IMR-90 (cell line): ENCODE measurements around the gene RAP2A. TPM values are rescaled to one million over a fixed set of nuclear protein-coding genes. Genes with fewer than 3 reads are reported as not detected.

ENCODE experiments used
- ATAC-seq: fragments of 200-7000 bp; cut with Tn5 transposase; 2 replicates; pipeline ENCODE4 v1.9.1; 2020; ENCODE audit warnings: low read depth, mild to moderate bottlenecking, moderate library complexity
- BruUV-seq: library from RNA; stranded (reverse); fragments of 400-500 nt; replicated peaks from 2 replicates; lab custom pipeline; 2021; lab: Mats Ljungman, UMichigan
- CTCF ChIA-PET: fragments of 300-600 bp; formaldehyde crosslinking; extraction: SDS; loops from one replicate; lab custom pipeline; 2021; ENCODE audit warnings: antibody characterized with exemption; lab: Yijun Ruan, JAX
- POLR2A ChIA-PET: fragments of 300-600 bp; sonication (Branson Sonifier 250); formaldehyde crosslinking; loops from one replicate; lab custom pipeline; 2022; ENCODE audit warnings: antibody characterized with exemption; ENCODE audit not compliant: unreplicated experiment; lab: Charles Lee
- DNase-seq: peaks from one replicate; pipeline ENCODE4 v3.0.0; 2013
- H2AFZ ChIP-seq: replicated peaks from 2 replicates; pipeline ENCODE3; 2013; ENCODE audit warnings: low read length, mild to moderate bottlenecking; ENCODE audit not compliant: poor library complexity
- H2AK5ac ChIP-seq: 2 replicates; pipeline ENCODE4 v1.6.1; 2013; ENCODE audit warnings: low read depth, low read length, inconsistent platforms
- H2AK9ac ChIP-seq: replicated peaks from 2 replicates; pipeline ENCODE3; 2013; ENCODE audit warnings: mild to moderate bottlenecking, low read depth, low read length, moderate library complexity; ENCODE audit not compliant: poor library complexity
- H2BK120ac ChIP-seq: 2 replicates; pipeline ENCODE4 v1.6.1; 2013; ENCODE audit warnings: low read depth, low read length, inconsistent platforms
- H2BK15ac ChIP-seq: 3 replicates; pipeline ENCODE4 v1.6.1; 2013; ENCODE audit warnings: low read depth, low read length, inconsistent platforms
- H2BK20ac ChIP-seq: 2 replicates; pipeline ENCODE4 v1.6.1; 2013; ENCODE audit warnings: low read depth, mild to moderate bottlenecking, inconsistent platforms, low read length, moderate library complexity
- H2BK5ac ChIP-seq: 2 replicates; pipeline ENCODE4 v1.6.1; 2013; ENCODE audit warnings: mild to moderate bottlenecking, low read depth, low read length, inconsistent platforms; ENCODE audit not compliant: poor library complexity, severe bottlenecking
- H3K14ac ChIP-seq: replicated peaks from 2 replicates; pipeline ENCODE4 v1.6.1; 2013; ENCODE audit warnings: low read depth, low read length, inconsistent platforms
- H3K18ac ChIP-seq: 2 replicates; pipeline ENCODE4 v1.6.1; 2013; ENCODE audit warnings: low read depth, low read length, control low read depth
- H3K23ac ChIP-seq: 2 replicates; pipeline ENCODE4 v1.6.1; 2013; ENCODE audit warnings: low read depth, low read length, inconsistent platforms
- H3K27ac ChIP-seq: 2 replicates; pipeline ENCODE4 v1.5.1; 2013; ENCODE audit warnings: mild to moderate bottlenecking, control low read depth, low read length; ENCODE audit not compliant: insufficient read depth
- H3K27me3 ChIP-seq: 2 replicates; pipeline ENCODE4 v1.6.1; 2013; ENCODE audit warnings: low read length; ENCODE audit not compliant: control insufficient read depth, insufficient read depth
- H3K36me3 ChIP-seq: 2 replicates; pipeline ENCODE4 v1.6.1; 2013; ENCODE audit warnings: low read length, mixed read lengths; ENCODE audit not compliant: control insufficient read depth, insufficient read depth
- H3K4ac ChIP-seq: 2 replicates; pipeline ENCODE4 v1.6.1; 2013; ENCODE audit warnings: low read depth, low read length, inconsistent platforms
- H3K4me1 ChIP-seq: 2 replicates; pipeline ENCODE4 v1.6.1; 2013; ENCODE audit warnings: low read length, mixed read lengths; ENCODE audit not compliant: control insufficient read depth, insufficient read depth
- H3K4me2 ChIP-seq: 2 replicates; pipeline ENCODE4 v1.6.1; 2013; ENCODE audit warnings: low read depth, mild to moderate bottlenecking, control low read depth, low read length, moderate library complexity
- H3K4me3 ChIP-seq: 2 replicates; pipeline ENCODE4 v1.5.1; 2013; ENCODE audit warnings: low read depth, mild to moderate bottlenecking, control low read depth, low read length, moderate library complexity; ENCODE audit not compliant: insufficient read depth
- H3K56ac ChIP-seq: 2 replicates; pipeline ENCODE4 v1.6.1; 2013; ENCODE audit warnings: low read length, inconsistent platforms; ENCODE audit not compliant: insufficient read depth; ENCODE audit errors: extremely low read depth
- H3K79me1 ChIP-seq, 2 experiments: 2 replicates each; pipeline ENCODE4 v1.6.1; 2013; ENCODE audit warnings: low read length in 2 of 2, inconsistent platforms in 1 of 2, low read depth in 1 of 2
- H3K9ac ChIP-seq: 2 replicates; pipeline ENCODE4 v1.6.1; 2013; ENCODE audit warnings: low read depth, low read length, control low read depth
- H3K9me1 ChIP-seq: 2 replicates; pipeline ENCODE4 v1.6.1; 2013; ENCODE audit warnings: low read length, inconsistent platforms; ENCODE audit not compliant: insufficient read depth
- H3K9me3 ChIP-seq: 2 replicates; pipeline ENCODE4 v1.6.1; 2013; ENCODE audit warnings: low read length; ENCODE audit not compliant: control insufficient read depth, insufficient read depth
- H4K20me1 ChIP-seq: 2 replicates; pipeline ENCODE4 v1.6.1; 2013; ENCODE audit warnings: low read length, inconsistent platforms; ENCODE audit not compliant: insufficient read depth
- H4K5ac ChIP-seq: 2 replicates; pipeline ENCODE4 v1.6.1; 2013; ENCODE audit warnings: mild to moderate bottlenecking, low read depth, low read length, control low read depth
- H4K8ac ChIP-seq, 2 experiments: 2 replicates each; pipeline ENCODE4 v1.6.1; 2013; ENCODE audit warnings: low read depth in 2 of 2, low read length in 2 of 2, control low read depth in 1 of 2, inconsistent platforms in 1 of 2
- H4K91ac ChIP-seq: 2 replicates; pipeline ENCODE4 v1.6.1; 2013; ENCODE audit warnings: low read depth, low read length, inconsistent platforms; ENCODE audit not compliant: insufficient read depth
- CHD1 ChIP-seq: IDR thresholded peaks from 2 replicates; pipeline ENCODE4 v1.6.1; 2012; ENCODE audit warnings: low read depth, low read length, improper control_type of control experiment
- CTCF ChIP-seq: conservative IDR thresholded peaks from 2 replicates; pipeline ENCODE4 v1.5.1; 2012; ENCODE audit warnings: mild to moderate bottlenecking, low read depth, low read length, improper control_type of control experiment
- ELK1 ChIP-seq: fragments of 150-350 bp; IDR thresholded peaks from 2 replicates; pipeline ENCODE4 v1.6.1; 2016; ENCODE audit warnings: low read depth, mild to moderate bottlenecking, low read length, moderate library complexity, borderline replicate concordance
- FOS ChIP-seq: fragments of 150-350 bp; IDR thresholded peaks from 2 replicates; pipeline ENCODE4 v1.6.1; 2016; ENCODE audit warnings: low read depth, low read length
- POLR2A ChIP-seq: IDR thresholded peaks from 2 replicates; pipeline ENCODE4 v1.6.1; 2012; ENCODE audit warnings: mild to moderate bottlenecking, low read depth, low read length
- SMC3 ChIP-seq: fragments of 150-350 bp; IDR thresholded peaks from 2 replicates; pipeline ENCODE4 v1.6.1; 2016; ENCODE audit warnings: low read depth, mild to moderate bottlenecking, antibody characterized with exemption, low read length, moderate library complexity
- USF2 ChIP-seq: fragments of 150-350 bp; IDR thresholded peaks from 2 replicates; pipeline ENCODE4 v1.6.1; 2017; ENCODE audit warnings: mild to moderate bottlenecking, antibody characterized with exemption, low read length, low read depth
- WGBS, 2 experiments: methylation state at CpG; one replicate each; pipeline versions ENCODE4 v1.1.5 to v1.1.7; 2013; ENCODE audit warnings: missing lambda C conversion rate in 2 of 2; ENCODE audit not compliant: insufficient read length in 1 of 2; ENCODE audit errors: extremely low coverage in 2 of 2; 5-methylcytosine and 5-hydroxymethylcytosine counted together
- dilution Hi-C: fragments of 300-500 bp; cut with HindIII; formaldehyde crosslinking; loops from one replicate; pipeline ENCODE4 v1.14.3; 2018; ENCODE audit warnings: low sequenced_read_pairs; ENCODE audit not compliant: unreplicated experiment
- in situ Hi-C: fragments of 300-500 bp; cut with MboI; formaldehyde crosslinking; loops from 3 replicates; pipeline ENCODE4 v1.14.3; 2019; ENCODE audit warnings: low sequenced_read_pairs, inconsistent platforms, mixed read lengths
- intact Hi-C: fragments of 100-400 bp; cut with micrococcal nuclease; formaldehyde crosslinking; loops from 2 replicates; pipeline ENCODE4 v1.10.0; 2022
- polyA plus RNA-seq, 3 experiments: library from polyadenylated mRNA; depleted of rRNA; stranded (reverse); fragments of >200 nt; gene quantifications; 2 replicates each; pipeline ENCODE4 v1.2.3, GENCODE V29; 2012; ENCODE audit warnings: low replicate concordance in 1 of 3
- total RNA-seq: library from RNA; depleted of rRNA; stranded (reverse); fragments of >200 nt; gene quantifications from 2 replicates; pipeline ENCODE4 v1.2.3, GENCODE V29; 2012

Gene RAP2A
- total and polyA plus RNA-seq, 2 of the 4 experiments (the other 2 are of a cell fraction), result 6.4 to 21.0 TPM

- no peak overlapping the region for H3K27ac ChIP-seq
- in situ Hi-C loops, result no loop called here
- H3K27me3 ChIP-seq, result no peaks in the 10 kb centered on the region
- WGBS, 2 experiments, result no CpG with 5 or more reads among the region's 8 CpGs
- ChIA-PET CTCF (no interaction called here), POLR2A (no interaction called here)
- dilution Hi-C loops, result no loop called here
- H2AFZ ChIP-seq, result no peak overlapping the region
- no peak overlapping the region for H4K91ac ChIP-seq
- no peaks in the 10 kb centered on the region for H3K79me1 ChIP-seq
- H3K9ac ChIP-seq, result no peak overlapping the region
- ATAC-seq, result no peak
- TF ChIP-seq FOS (no peak), POLR2A (no peak), SMC3 (no peak), USF2 (no peak), ELK1 (no peak), CHD1 (no peak), CTCF (no peak)
- no peak overlapping the region for H3K23ac ChIP-seq
- H2AK9ac ChIP-seq, result no peak overlapping the region
- H3K4me3 ChIP-seq, result no peak overlapping the region
- H3K9me3 ChIP-seq, result no peaks in the 10 kb centered on the region
- no peak overlapping the region for H2BK15ac ChIP-seq
- H3K4me2 ChIP-seq, result no peak overlapping the region
- H2BK120ac ChIP-seq, result no peak overlapping the region
- H3K18ac ChIP-seq, result no peak overlapping the region
- H4K5ac ChIP-seq, result no peak overlapping the region
- no peak overlapping the region for H3K56ac ChIP-seq
- H3K9me1 ChIP-seq, result no peaks in the 10 kb centered on the region
- H4K20me1 ChIP-seq, result no peaks in the 10 kb centered on the region
- H3K4me1 ChIP-seq, result no peaks in the 10 kb centered on the region
- no peak overlapping the region for H3K4ac ChIP-seq
- H2BK20ac ChIP-seq, result no peak overlapping the region
- no peak overlapping the region for H4K8ac ChIP-seq
- BruUV-seq, result no TSS peak
- no peak overlapping the region for H2BK5ac ChIP-seq
- no peak for DNase-seq
- no peak overlapping the region for H3K14ac ChIP-seq
- intact Hi-C loops, result no loop called here
- H3K36me3 ChIP-seq, result no peaks in the 10 kb centered on the region
- H2AK5ac ChIP-seq, result no peak overlapping the region
Measured at GRCh38 chr13:97422118-97423054, 11.6 kb upstream of the RAP2A start.
